Astrocyte (in vitro differentiated cells and primary cell): ENCODE results near the gene NET1.

Source experiments
- CTCF ChIP-seq: IDR thresholded peaks from 2 replicates; pipeline ENCODE4 v1.5.1; 2011; ENCODE audit warnings: low read depth, mild to moderate bottlenecking, inconsistent platforms, low read length, moderate library complexity; ENCODE audit not compliant: insufficient read depth
- EZH2 ChIP-seq: IDR thresholded peaks from 2 replicates; pipeline ENCODE4 v1.6.1; 2012; ENCODE audit warnings: mild to moderate bottlenecking, low read length, inconsistent platforms; ENCODE audit not compliant: insufficient read depth

- TF ChIP-seq CTCF (no peak), EZH2 (no peak)
Observed at GRCh38 chr10:5504146-5505072, 92.1 kb downstream of the NET1 start.
